HG03571 (cell line): ENCODE results near the gene IZUMO2.

ENCODE experiments used
- ATAC-seq: cut with Tn5 transposase; IDR thresholded peaks from one replicate; pipeline ENCODE4 v1.9.1; 2021; ENCODE audit not compliant: unreplicated experiment

The IZUMO2 gene

GRCh38 chr19:50162988-50163387 lies at the start of gene IZUMO2:
IZUMO2 (minus strand) TSS chr19:50163281; CDS start chr19:50163194, 87 bp downstream.
- ATAC-seq: no peak

GRCh38 chr19:50210425-50210824 lies 47.3 kb upstream of the IZUMO2 start:
- no peak for ATAC-seq

GRCh38 chr19:50209131-50209530 lies 46.0 kb upstream of the IZUMO2 start:
- ATAC-seq: no peak

- ATAC-seq: no peak
Observed at GRCh38 chr19:50207730-50208129, 44.6 kb upstream of the IZUMO2 start.

- ATAC-seq: no peak
Observed at GRCh38 chr19:50206191-50206590, 43.1 kb upstream of the IZUMO2 start.

- ATAC-seq: no peak
Observed at GRCh38 chr19:50205681-50206138, 42.6 kb upstream of the IZUMO2 start.

- no peak for ATAC-seq
Observed at GRCh38 chr19:50204811-50205675, 42.0 kb upstream of the IZUMO2 start.

- no peak for ATAC-seq
Observed at GRCh38 chr19:50204081-50204428, 41.0 kb upstream of the IZUMO2 start.

- no peak for ATAC-seq
Observed at GRCh38 chr19:50203281-50204080, 40.4 kb upstream of the IZUMO2 start, which contains the start of gene MYH14. MYH14 (plus strand) TSS chr19:50203622; CDS start chr19:50210366, 6,744 bp downstream.

GRCh38 chr19:50202962-50203280 lies 39.8 kb upstream of the IZUMO2 start:
- ATAC-seq: no peak

GRCh38 chr19:50202386-50202785 lies 39.3 kb upstream of the IZUMO2 start:
- no peak for ATAC-seq

- ATAC-seq: no peak
Observed at GRCh38 chr19:50199259-50199555, 36.1 kb upstream of the IZUMO2 start.

GRCh38 chr19:50198431-50199258 lies 35.6 kb upstream of the IZUMO2 start:
- ATAC-seq: no peak

- no peak for ATAC-seq
Observed at GRCh38 chr19:50197348-50197747, 34.3 kb upstream of the IZUMO2 start.

- no peak for ATAC-seq
Observed at GRCh38 chr19:50196322-50196932, 33.3 kb upstream of the IZUMO2 start.

- no peak for ATAC-seq
Observed at GRCh38 chr19:50195224-50195623, 32.1 kb upstream of the IZUMO2 start.

GRCh38 chr19:50192463-50193211 lies 29.6 kb upstream of the IZUMO2 start:
- ATAC-seq: no peak

- no peak for ATAC-seq
Observed at GRCh38 chr19:50191216-50191615, 28.1 kb upstream of the IZUMO2 start.

- no peak for ATAC-seq
Observed at GRCh38 chr19:50190439-50190891, 27.4 kb upstream of the IZUMO2 start.

- no peak for ATAC-seq
Observed at GRCh38 chr19:50189331-50189730, 26.2 kb upstream of the IZUMO2 start.
